K562 (cell line): ENCODE data around the gene EML5. TPM values are rescaled to one million over a fixed set of nuclear protein-coding genes. Genes with fewer than 3 reads are reported as not detected.
A peak's percentile ranks its signal among the peaks of the same experiment; 100 is the strongest.

Experiments
- ATAC-seq: fragments of 200-7000 bp; cut with Tn5 transposase; 3 replicates; pipeline ENCODE4 v1.9.1; 2020; ENCODE audit warnings: moderate library complexity
- BruUV-seq: library from RNA; stranded (reverse); fragments of 400-500 nt; replicated peaks from 2 replicates; lab custom pipeline; 2021; lab: Mats Ljungman, UMichigan
- CTCF ChIA-PET: fragments of 300-600 bp; formaldehyde crosslinking; extraction: SDS; loops from one replicate; lab custom pipeline; 2021; ENCODE audit warnings: low intra/inter-chr PET ratio; lab: Yijun Ruan, JAX
- POLR2A ChIA-PET: fragments of 300-600, 350-650 bp; sonication (Branson Sonifier 250); formaldehyde crosslinking; extraction: SDS; loops from one replicate; lab custom pipeline; 2021; ENCODE audit warnings: antibody characterized with exemption, inconsistent platforms; lab: Yijun Ruan, JAX
- DNase-seq, 4 experiments: peaks; one replicate each; pipeline versions ENCODE4 v3.0.0 to v3.0.0-alpha.2; 2011 to 2018; ENCODE audit warnings: low spot score in 3 of 4, mixed read lengths in 3 of 4; ENCODE audit errors: extremely low read depth in 1 of 4
- FAIRE-seq: peaks from 2 replicates; lab custom pipeline; 2011; peaks lifted over from hg19 to GRCh38; lab: Jason Lieb, UNC
- H2AFZ ChIP-seq: 2 replicates; pipeline ENCODE4 v1.6.0; 2011; ENCODE audit warnings: low read depth, low read length, control low read depth, inconsistent platforms
- H3K27ac ChIP-seq: fragments of 200-600 bp; 3 replicates; pipeline ENCODE4 v1.8.0; 2011; ENCODE audit warnings: low read depth, mild to moderate bottlenecking, control low read depth, inconsistent platforms, low read length, moderate library complexity, mixed read lengths; ENCODE audit errors: extremely low read depth
- H3K27me3 ChIP-seq, 2 experiments: fragments of 300-600 bp in 1 of 2; 2 replicates in 1 of 2; 3 replicates in 1 of 2; pipeline versions ENCODE4 v1.6.0 to v1.8.0; 2011; ENCODE audit warnings: inconsistent platforms in 2 of 2, low read length in 2 of 2, mild to moderate bottlenecking in 1 of 2, mixed read lengths in 1 of 2, moderate library complexity in 1 of 2; ENCODE audit not compliant: control insufficient read depth in 2 of 2, insufficient read depth in 2 of 2
- H3K36me3 ChIP-seq: fragments of 300-600 bp; 3 replicates; pipeline ENCODE4 v1.8.0; 2011; ENCODE audit warnings: mild to moderate bottlenecking, low read length, inconsistent platforms; ENCODE audit not compliant: control insufficient read depth, insufficient read depth
- H3K4me1 ChIP-seq, 2 experiments: fragments of 200-600 bp in 1 of 2; replicated peaks in 1 of 2; 2 replicates in 1 of 2; 3 replicates in 1 of 2; pipeline versions ENCODE4 v1.5.1 to v1.8.0; 2011; ENCODE audit warnings: inconsistent platforms in 2 of 2, low read length in 2 of 2, mild to moderate bottlenecking in 1 of 2, mixed read lengths in 1 of 2, moderate library complexity in 1 of 2; ENCODE audit not compliant: control insufficient read depth in 2 of 2, insufficient read depth in 2 of 2
- H3K4me2 ChIP-seq: 2 replicates; pipeline ENCODE4 v1.6.1; 2011; ENCODE audit warnings: low read length, control low read depth, inconsistent platforms, mixed read lengths; ENCODE audit not compliant: insufficient read depth
- H3K4me3 ChIP-seq: fragments of 200-600 bp; sonication (generic), shearing (Covaris generic); 2 replicates; pipeline ENCODE4 v1.5.1; 2016; ENCODE audit warnings: control low read depth, inconsistent platforms
- H3K79me2 ChIP-seq: fragments of 200-600 bp; 3 replicates; pipeline ENCODE4 v1.8.0; 2011; ENCODE audit warnings: low read length, inconsistent platforms; ENCODE audit not compliant: control insufficient read depth, insufficient read depth
- H3K9ac ChIP-seq, 2 experiments: 2 replicates each; pipeline versions ENCODE4 v1.6.0 to v1.6.1; 2011; ENCODE audit warnings: low read depth in 2 of 2, low read length in 2 of 2, control low read depth in 1 of 2, inconsistent platforms in 1 of 2, mild to moderate bottlenecking in 1 of 2, mixed read lengths in 1 of 2; ENCODE audit not compliant: insufficient read depth in 1 of 2
- H3K9me1 ChIP-seq: one replicate; pipeline ENCODE4 v1.6.0; 2011; ENCODE audit warnings: inconsistent platforms, mild to moderate bottlenecking, low read length, moderate library complexity; ENCODE audit not compliant: control insufficient read depth, insufficient read depth
- H3K9me3 ChIP-seq: replicated peaks from 2 replicates; pipeline ENCODE4 v1.5.1; 2011; ENCODE audit warnings: low read depth, low read length, inconsistent platforms; ENCODE audit not compliant: control insufficient read depth, insufficient read depth
- H4K20me1 ChIP-seq: replicated peaks from 2 replicates; pipeline ENCODE4 v1.6.1; 2011; ENCODE audit warnings: low read length, inconsistent platforms, mixed read lengths; ENCODE audit not compliant: control insufficient read depth, insufficient read depth
- ATF3 ChIP-seq, 2 experiments: fragments of 450-650 bp in 1 of 2; sonication (generic) in 1 of 2; formaldehyde crosslinking in 1 of 2; IDR thresholded peaks in 1 of 2; conservative IDR thresholded peaks in 1 of 2; 2 replicates each; pipeline versions ENCODE4 v1.6.1 to v1.8.1; 2016 to 2023; ENCODE audit warnings: mild to moderate bottlenecking in 2 of 2, moderate library complexity in 2 of 2, inconsistent platforms in 1 of 2, missing genetic modification reagents in 1 of 2
- FOXA3 ChIP-seq, 2 experiments: fragments of 450-650 bp in 1 of 2; sonication (generic) in 1 of 2; formaldehyde crosslinking; IDR thresholded peaks in 1 of 2; conservative IDR thresholded peaks in 1 of 2; 2 replicates each; pipeline versions ENCODE4 v1.4.0 to v1.8.0; 2020 to 2022; ENCODE audit warnings: mild to moderate bottlenecking in 2 of 2, missing genetic modification reagents in 1 of 2
- MEIS2 ChIP-seq: fragments of 450-650 bp; IDR thresholded peaks from 2 replicates; pipeline ENCODE4 v1.6.1; 2014; ENCODE audit warnings: mild to moderate bottlenecking; ENCODE audit not compliant: partially characterized antibody
- NR2C2 ChIP-seq, 2 experiments: fragments of 200-800 bp in 1 of 2; sonication (Bioruptor generic) in 1 of 2; sonication (generic) in 1 of 2; formaldehyde crosslinking in 1 of 2; IDR thresholded peaks; 2 replicates each; pipeline versions ENCODE4 v1.6.1 to v1.8.0; 2016 to 2022; ENCODE audit warnings: mild to moderate bottlenecking in 1 of 2, missing compliant biosample characterization in 1 of 2, missing genetic modification characterization in 1 of 2, missing genetic modification reagents in 1 of 2
- PBX2 ChIP-seq, 2 experiments: IDR thresholded peaks in 1 of 2; conservative IDR thresholded peaks in 1 of 2; 2 replicates each; pipeline ENCODE4 v1.6.1; 2016; ENCODE audit warnings: low read depth in 2 of 2, mild to moderate bottlenecking in 1 of 2, missing compliant biosample characterization in 1 of 2, missing genetic modification characterization in 1 of 2, moderate library complexity in 1 of 2
- SAFB ChIP-seq: fragments of 200-400 bp; formaldehyde crosslinking; IDR thresholded peaks from 2 replicates; pipeline ENCODE4 v1.6.1; 2017; ENCODE audit warnings: low read depth, low read length, borderline replicate concordance
- WGBS: fragments of 100-300 bp; shearing (Covaris generic); methylation state at CpG from one replicate; pipeline ENCODE4 v1.1.6; 2016; ENCODE audit warnings: low coverage, mixed read lengths; ENCODE audit not compliant: insufficient coverage; ENCODE audit errors: missing lambda C conversion rate; 5-methylcytosine and 5-hydroxymethylcytosine counted together
- in situ Hi-C: fragments of 300-500 bp; cut with MboI; formaldehyde crosslinking; loops from 4 replicates; pipeline ENCODE4 v1.15.0; 2018; ENCODE audit warnings: inconsistent platforms, mixed read lengths
- intact Hi-C: fragments of 100-400 bp; cut with micrococcal nuclease; formaldehyde crosslinking; loops from 2 replicates; pipeline ENCODE4 v1.14.2; 2022
- polyA plus RNA-seq, 8 experiments: library from polyadenylated mRNA; depleted of rRNA in 4 of 8; stranded (reverse) in 5 of 8; unstranded in 3 of 8; fragments of >200 nt; fragmentation: Nextera tagmentation in 2 of 8; fragmentation: Illumina TruSeq in 1 of 8; extraction: Ambion mirVana in 2 of 8; extraction: Trizol in 1 of 8; gene quantifications; 2 replicates each; pipeline versions ENCODE4 v1.2.1 to v1.2.3, GENCODE V29; 2011 to 2014; ENCODE audit warnings: inconsistent platforms in 1 of 8, missing spikeins in 1 of 8
- total RNA-seq, 7 experiments: library from RNA; depleted of rRNA in 6 of 7; stranded (reverse); fragments of >200 nt in 6 of 7; fragmentation: Illumina TruSeq in 2 of 7; extraction: Trizol in 2 of 7; gene quantifications; 2 replicates each; pipeline versions ENCODE4 v1.2.1 to v1.2.3, GENCODE V29; 2011 to 2021; ENCODE audit warnings: low replicate concordance in 1 of 7
- TF ChIP-seq, protein P1 (sequence below): sonication (generic); formaldehyde crosslinking; IDR thresholded peaks from 2 replicates; pipeline ENCODE4 v1.8.1; 2023; ENCODE audit warnings: mild to moderate bottlenecking, missing genetic modification reagents
- TF ChIP-seq, protein P2 (sequence below): fragments of 250-450 bp; sonication (Bioruptor Pico); IDR thresholded peaks from 2 replicates; pipeline ENCODE4 v1.4.0; 2020; ENCODE audit warnings: borderline replicate concordance
- TF ChIP-seq, protein P3 (sequence below): fragments of 450-650 bp; IDR thresholded peaks from 2 replicates; pipeline ENCODE4 v1.6.1; 2016

Gene EML5
- total and polyA plus RNA-seq, 9 of the 15 experiments (the other 6 are each of a cell fraction or from before 2014, with no cell fraction given): 0.06 to 0.34 (median 0.22) TPM

- WGBS: 0% methylated on average over 1 of the region's 4 CpGs
- Histone ChIP-seq H3K9me1 (no peaks in the 10 kb centered on the region), H4K20me1 (no peaks in the 10 kb centered on the region), H3K27me3 (no peaks in the 10 kb centered on the region)
- no peak for TF ChIP-seq NR2C2 (CRISPR knock-in tag; IDR thresholded peaks at IDR 0.05)
- TF ChIP-seq NR2C2 (tag; IDR thresholded peaks at IDR 0.05): no peak
- peak in 1 of 2 experiments; percentile 62; a peak in 2 of 4 replicates for TF ChIP-seq FOXA3 (CRISPR knock-in tag; conservative IDR thresholded peaks at IDR 0.05 in 1 of 2, IDR thresholded peaks at IDR 0.05 in 1 of 2)
- TF ChIP-seq, protein P1, sequence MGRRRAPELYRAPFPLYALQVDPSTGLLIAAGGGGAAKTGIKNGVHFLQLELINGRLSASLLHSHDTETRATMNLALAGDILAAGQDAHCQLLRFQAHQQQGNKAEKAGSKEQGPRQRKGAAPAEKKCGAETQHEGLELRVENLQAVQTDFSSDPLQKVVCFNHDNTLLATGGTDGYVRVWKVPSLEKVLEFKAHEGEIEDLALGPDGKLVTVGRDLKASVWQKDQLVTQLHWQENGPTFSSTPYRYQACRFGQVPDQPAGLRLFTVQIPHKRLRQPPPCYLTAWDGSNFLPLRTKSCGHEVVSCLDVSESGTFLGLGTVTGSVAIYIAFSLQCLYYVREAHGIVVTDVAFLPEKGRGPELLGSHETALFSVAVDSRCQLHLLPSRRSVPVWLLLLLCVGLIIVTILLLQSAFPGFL (CRISPR knock-in tag): no peak
- TF ChIP-seq, protein P2, sequence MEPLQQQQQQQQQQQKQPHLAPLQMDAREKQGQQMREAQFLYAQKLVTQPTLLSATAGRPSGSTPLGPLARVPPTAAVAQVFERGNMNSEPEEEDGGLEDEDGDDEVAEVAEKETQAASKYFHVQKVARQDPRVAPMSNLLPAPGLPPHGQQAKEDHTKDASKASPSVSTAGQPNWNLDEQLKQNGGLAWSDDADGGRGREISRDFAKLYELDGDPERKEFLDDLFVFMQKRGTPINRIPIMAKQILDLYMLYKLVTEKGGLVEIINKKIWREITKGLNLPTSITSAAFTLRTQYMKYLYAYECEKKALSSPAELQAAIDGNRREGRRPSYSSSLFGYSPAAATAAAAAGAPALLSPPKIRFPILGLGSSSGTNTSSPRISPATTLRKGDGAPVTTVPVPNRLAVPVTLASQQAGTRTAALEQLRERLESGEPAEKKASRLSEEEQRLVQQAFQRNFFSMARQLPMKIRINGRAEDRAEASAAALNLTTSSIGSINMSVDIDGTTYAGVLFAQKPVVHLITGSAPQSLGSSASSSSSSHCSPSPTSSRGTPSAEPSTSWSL: no peak
- TF ChIP-seq, protein P3, sequence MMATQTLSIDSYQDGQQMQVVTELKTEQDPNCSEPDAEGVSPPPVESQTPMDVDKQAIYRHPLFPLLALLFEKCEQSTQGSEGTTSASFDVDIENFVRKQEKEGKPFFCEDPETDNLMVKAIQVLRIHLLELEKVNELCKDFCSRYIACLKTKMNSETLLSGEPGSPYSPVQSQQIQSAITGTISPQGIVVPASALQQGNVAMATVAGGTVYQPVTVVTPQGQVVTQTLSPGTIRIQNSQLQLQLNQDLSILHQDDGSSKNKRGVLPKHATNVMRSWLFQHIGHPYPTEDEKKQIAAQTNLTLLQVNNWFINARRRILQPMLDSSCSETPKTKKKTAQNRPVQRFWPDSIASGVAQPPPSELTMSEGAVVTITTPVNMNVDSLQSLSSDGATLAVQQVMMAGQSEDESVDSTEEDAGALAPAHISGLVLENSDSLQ: peak; percentile 39; the same call in 1 of the 2 replicates
- no peak for TF ChIP-seq SAFB
- no peak for TF ChIP-seq ATF3 (IDR thresholded peaks at IDR 0.05)
- no peak for TF ChIP-seq ATF3 (CRISPR knock-in tag; conservative IDR thresholded peaks at IDR 0.05)
- no peak for TF ChIP-seq PBX2 (CRISPR knock-in tag; IDR thresholded peaks at IDR 0.05; ENCODE audit: low read depth)
- peak; percentile 83 for TF ChIP-seq PBX2 (tag; conservative IDR thresholded peaks at IDR 0.05; ENCODE audit: low read depth)
- TF ChIP-seq MEIS2: peak; percentile 70
- TF ChIP-seq, all 486 proteins: peak for 4
- intact Hi-C loops (no loop called here), in situ Hi-C loops (no loop called here)
- H3K4me2 ChIP-seq: no peak overlapping the region
- ChIA-PET CTCF (no interaction called here), POLR2A (interaction anchor here (0.6 to 0.7 kb wide), 2 partner anchors 407 to 501 kb away, joined by 3 read pairs; no protein-coding TSS in a partner anchor)
- H3K4me1 ChIP-seq: no peaks in the 10 kb centered on the region
- H2AFZ ChIP-seq: no peak overlapping the region
- DNase-seq: no peak
- H3K9ac ChIP-seq: no peak overlapping the region
- no peak overlapping the region for H3K27ac ChIP-seq
- no peaks in the 10 kb centered on the region for H3K79me2 ChIP-seq
- no peaks in the 10 kb centered on the region for H3K9me3 ChIP-seq
- FAIRE-seq: no peak
- H3K36me3 ChIP-seq: no peaks in the 10 kb centered on the region
- H3K4me3 ChIP-seq: no peak overlapping the region
- no TSS peak for BruUV-seq
- no peak for ATAC-seq
These were observed 65.7 kb downstream of the EML5 start for GRCh38 chr14:88727057-88727456.
